NCI-H510A (cell line): ENCODE measurements around the gene TBC1D19.

Source experiments
- DNase-seq: peaks from one replicate; lab custom pipeline; 2025; lab: John Stamatoyannopoulos, UW

Gene TBC1D19

DNA sequence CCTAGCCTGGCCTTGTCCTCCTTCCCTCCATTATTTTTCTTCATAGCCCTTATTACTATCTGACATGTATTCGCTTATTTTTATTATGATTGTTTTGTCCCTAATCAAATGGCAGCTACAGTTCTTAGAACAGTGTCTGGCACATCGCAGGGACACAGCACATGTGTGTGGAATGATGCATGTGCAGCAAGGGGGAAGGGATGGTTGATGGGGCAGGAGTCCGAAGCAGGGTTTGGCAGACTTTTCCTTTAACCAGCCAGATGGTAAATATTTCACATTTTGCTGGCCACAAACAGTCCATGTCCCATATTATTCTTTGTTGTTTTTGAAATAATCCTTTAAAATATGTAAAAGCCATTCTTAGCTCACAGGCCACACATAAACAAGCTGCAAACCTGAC, 148.5 kb downstream of the TBC1D19 start:
- no peak for DNase-seq

GRCh38 chr4:26736621-26737020, 152.7 kb downstream of the TBC1D19 start:
- DNase-seq: no peak

DNA sequence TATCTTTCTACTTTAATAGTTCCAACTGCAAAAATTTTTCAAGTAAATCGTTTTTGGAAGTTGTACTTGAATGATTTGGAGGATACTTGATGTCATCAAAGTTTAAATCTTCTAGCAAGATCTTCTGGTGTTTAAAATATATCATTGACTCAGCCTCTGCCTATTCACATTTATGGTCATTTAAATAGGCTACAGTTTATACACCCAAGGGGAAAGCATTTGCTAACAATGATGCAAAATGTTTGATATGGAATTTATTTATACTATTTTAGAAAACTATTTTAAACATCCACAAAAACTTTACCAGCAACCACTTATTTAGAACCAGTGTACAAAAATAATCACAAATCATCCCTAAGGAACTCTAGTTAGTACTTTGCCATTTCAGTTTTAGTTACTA, 153.5 kb downstream of the TBC1D19 start:
- no peak for DNase-seq

- DNase-seq: no peak
Observed at GRCh38 chr4:26741491-26741871, 157.6 kb downstream of the TBC1D19 start.

GRCh38 chr4:26746802-26747213, 162.9 kb downstream of the TBC1D19 start:
- no peak for DNase-seq

- DNase-seq: no peak
Observed at GRCh38 chr4:26748811-26749210, 164.9 kb downstream of the TBC1D19 start.

GRCh38 chr4:26749867-26750266, 166.0 kb downstream of the TBC1D19 start:
- no peak for DNase-seq

DNA sequence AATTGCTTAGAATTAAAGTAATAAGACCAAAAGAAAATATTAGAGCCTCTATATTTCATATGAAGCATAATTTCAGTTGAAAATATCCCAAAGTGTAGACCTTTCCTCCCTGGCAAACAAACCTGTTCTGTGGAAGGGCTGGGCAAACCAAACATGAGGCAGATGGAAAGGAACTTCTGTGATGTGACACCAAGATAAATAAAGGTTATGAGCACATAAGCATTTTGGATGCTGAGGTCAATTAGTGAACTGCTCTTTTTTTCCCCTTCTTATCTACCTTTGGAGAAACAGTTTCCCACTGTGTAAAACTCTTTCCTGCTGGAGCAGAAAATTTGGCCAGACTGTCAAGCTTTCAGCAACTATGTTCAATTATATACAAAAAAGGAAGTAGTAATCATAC, 167.1 kb downstream of the TBC1D19 start:
- DNase-seq: no peak

DNA sequence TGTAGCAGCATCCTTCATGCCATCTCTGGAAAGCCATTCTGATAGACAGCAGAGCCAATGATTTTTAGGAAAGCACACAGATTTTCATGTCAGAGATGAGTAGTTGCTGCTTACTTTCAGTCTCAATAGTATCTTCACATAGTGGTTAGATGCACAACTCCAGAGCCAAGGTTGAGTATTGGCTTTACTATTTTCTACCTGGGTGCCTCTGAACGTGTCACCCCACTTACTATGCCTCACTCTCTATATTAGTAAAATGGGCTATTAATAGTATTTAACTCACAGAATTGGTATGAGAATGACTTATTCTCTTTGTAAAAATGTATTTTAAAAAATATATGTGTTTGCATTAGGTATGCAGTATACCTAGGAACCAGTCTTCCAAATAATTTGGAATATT, 168.0 kb downstream of the TBC1D19 start:
- no peak for DNase-seq

- DNase-seq: no peak
Observed at GRCh38 chr4:26753187-26753586, 169.3 kb downstream of the TBC1D19 start.

DNA sequence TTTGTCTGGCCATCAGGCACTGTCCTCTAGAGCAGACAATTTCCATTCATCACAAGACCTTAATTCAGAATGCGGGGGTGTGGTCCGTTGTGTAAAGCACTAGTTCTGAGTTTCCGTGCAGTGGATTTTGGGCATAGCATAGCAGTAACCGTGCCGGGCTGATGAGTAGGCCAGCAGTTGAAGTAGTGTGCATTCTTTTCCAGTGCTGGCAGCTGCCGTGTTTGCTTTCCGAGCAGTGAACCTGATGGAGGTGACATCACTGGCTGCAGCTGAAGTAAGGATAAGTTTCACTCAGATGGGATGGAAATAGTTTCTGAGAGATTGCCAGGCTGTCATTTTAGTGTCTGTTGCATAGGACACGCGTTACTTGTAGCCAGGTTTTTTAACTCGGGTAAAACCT, 169.7 kb downstream of the TBC1D19 start:
- DNase-seq: peak; percentile 20

DNA sequence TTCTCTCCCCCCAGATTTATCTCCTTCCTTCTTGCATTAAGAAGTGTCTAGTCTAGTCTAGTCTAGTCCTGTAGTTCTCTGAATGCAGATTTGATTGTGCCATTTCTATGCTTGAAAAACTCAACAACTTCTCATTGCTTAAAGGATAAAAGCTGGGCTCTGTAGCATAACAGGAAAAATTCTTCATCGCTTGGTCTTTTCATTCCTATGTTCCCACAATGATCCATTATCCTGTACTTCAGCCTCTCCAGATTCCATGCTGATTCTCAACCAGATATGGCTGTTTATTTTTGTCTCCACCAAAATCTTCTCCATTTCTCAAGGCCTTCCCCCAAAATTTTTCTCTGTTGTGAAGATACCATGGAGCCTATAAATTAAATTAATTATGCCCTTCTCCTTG, 173.9 kb downstream of the TBC1D19 start:
- no peak for DNase-seq

- DNase-seq: no peak
Observed at GRCh38 chr4:26758899-26759298, 175.0 kb downstream of the TBC1D19 start.

DNA sequence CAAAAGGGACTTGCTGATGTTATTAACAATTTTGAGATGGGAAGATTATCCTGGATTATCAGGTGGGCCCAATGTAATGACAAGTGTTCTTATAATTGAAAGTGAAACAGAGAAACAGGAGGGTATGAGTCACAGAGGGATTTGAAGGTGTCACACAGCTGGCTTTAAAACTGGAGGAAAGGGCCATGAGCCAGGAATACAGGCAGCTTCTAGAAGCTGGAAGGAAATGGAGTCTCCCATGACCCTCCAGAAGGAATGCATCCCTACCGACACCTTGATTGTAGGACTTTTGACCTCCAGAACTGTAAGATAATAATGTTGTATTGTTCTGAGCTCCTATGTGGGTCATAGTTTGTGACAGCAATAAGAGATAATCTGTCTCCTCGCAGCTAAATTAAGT, 178.8 kb downstream of the TBC1D19 start:
- DNase-seq: no peak

DNA sequence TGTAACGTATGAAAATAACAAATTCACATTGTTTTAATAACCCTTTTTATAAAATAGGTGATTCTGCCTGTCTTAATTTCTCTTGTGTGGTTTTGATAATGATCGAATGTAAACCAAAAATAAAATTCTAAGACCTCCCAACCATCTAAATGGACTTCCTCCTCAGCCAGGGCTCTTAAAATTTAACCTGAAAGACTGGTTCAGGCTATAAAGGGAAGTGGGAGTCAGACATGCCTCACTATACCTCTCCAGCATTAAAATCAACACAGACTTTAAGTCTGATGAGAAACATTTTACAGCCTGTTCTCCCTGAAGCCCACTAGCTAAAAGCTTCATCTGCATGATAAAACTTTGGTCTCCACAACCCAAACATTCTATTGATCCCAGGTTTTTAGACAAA, 179.2 kb downstream of the TBC1D19 start:
- DNase-seq: no peak

- no peak for DNase-seq
Observed at GRCh38 chr4:26763648-26764047, 179.8 kb downstream of the TBC1D19 start.

GRCh38 chr4:26764231-26764630, 180.3 kb downstream of the TBC1D19 start:
- no peak for DNase-seq

- DNase-seq: no peak
Observed at GRCh38 chr4:26765515-26765914, 181.6 kb downstream of the TBC1D19 start.

DNA sequence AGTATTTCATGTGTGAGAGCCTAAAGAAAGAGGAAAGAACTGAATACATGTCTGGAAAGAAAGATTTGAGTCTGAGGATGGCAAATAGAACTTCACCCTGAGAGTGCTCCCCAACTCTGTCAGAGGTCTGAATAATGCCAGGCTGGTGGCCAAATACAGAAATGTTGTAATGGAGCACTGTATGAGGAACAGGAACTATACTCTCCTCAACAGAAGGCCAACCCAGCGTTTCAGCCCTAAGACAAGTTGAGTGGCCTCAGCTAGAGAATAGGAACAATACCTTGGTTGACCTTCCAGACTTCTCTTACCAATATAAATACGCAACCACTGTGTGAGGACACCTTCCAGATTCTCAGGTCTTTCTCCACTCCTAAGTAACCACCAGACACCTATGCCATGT, 182.3 kb downstream of the TBC1D19 start:
- DNase-seq: no peak

DNA sequence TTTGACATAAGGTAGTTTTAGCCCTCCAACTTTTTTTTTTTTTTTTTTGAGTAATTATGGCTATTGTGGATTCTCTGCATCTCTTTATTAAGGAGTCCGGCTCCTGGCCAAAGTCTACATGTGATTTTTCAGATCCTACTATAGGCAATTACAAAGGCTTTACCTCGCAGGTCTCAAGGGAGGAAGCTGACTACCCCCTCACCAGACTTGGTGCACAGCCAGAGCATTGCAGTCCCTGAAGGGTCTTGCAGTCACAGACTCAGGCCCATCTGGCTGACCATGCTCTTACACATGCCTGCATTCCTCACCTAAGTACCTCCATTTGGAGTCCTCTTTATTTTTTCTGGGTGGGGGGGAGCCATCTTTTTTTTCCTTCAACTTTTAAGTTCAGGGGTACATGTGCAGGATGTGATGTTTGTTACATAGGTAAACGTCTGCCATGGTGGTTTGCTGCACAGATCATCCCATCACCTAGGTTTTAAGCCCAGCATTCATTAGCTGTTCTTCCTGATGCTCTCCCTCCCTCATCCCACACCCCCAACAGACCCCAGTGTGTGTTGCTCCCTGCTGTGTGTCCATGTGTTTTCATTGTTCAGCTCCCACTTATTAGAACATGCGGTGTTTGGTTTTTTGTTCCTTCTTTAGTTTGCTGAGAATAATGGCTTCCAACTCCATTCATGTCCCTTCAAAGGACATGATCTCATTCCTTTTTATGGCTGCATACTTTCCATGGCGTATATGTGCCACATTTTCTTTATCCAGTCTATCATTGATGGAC, 188.4 kb downstream of the TBC1D19 start:
- DNase-seq: no peak

GRCh38 chr4:26779224-26779623, 195.3 kb downstream of the TBC1D19 start:
- no peak for DNase-seq

DNA sequence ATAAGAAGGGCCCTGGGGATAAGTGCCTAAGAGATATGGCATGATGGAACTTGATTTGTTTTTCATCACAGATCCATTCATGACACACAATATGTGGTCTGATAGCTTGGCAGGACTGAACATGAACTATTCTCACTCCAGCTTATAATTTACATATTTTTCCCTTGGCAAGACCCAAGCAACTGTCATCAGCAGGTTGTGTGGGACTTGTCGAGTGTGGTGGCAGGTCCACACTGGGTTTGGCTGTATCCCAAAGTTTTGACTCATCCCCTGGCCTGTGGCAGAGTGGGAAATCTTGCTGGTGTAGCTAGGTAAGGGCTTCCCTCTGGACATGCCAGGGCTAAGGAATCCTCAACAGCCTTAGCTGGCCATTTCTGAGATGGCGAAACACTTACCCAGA, 195.8 kb downstream of the TBC1D19 start:
- no peak for DNase-seq

- no peak for DNase-seq
Observed at GRCh38 chr4:26780539-26780938, 196.7 kb downstream of the TBC1D19 start.

DNA sequence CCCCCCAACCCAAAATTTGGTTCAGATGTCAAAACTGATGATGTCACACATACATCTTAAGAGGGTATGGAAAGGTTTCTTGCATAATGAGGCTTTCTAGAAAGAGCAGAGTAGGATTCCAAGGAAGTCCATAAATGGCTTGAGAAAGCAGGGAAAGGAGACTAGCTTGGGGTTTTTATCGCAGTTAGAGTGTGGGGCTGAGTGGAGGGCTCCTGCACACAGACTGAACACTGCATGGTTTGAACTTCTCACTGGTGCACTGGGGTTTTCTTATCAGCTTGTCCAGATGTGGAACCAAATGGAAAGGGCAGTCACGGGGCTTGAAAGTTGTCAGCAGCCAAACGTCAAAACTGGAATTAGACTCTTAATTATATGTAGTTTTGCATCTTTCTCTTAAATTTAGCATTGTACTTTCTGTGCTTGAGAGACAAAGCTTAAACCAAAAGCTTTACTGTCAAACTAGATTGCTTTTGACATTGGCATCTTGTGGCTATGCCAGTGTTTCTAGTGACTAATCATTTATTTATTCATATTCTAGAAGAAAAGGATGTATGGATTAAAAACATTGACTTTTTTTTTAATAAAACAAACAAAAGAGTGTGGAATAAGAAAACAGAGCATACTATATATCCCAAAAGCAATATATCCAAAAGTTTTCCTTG, 198.4 kb downstream of the TBC1D19 start:
- no peak for DNase-seq
